Jurkat, Clone E6-1 (cell line): ENCODE measurements around the gene CXCL3. TPM values are rescaled to one million over a fixed set of nuclear protein-coding genes. Genes with fewer than 3 reads are reported as not detected.
"Not testable (repeated sequence)": the region's sequence is repeated elsewhere in the genome, so short reads cannot be mapped to it uniquely, and the experiment has no call there.

ENCODE experiments used
- DNase-seq: peaks from one replicate; pipeline ENCODE4 v3.0.0-alpha.2; 2011; ENCODE audit warnings: low read depth, low spot score
- H3K4me3 ChIP-seq: 2 replicates; pipeline ENCODE4 v1.5.1; 2011; ENCODE audit warnings: mild to moderate bottlenecking, low read length, control low read depth, moderate library complexity
- polyA plus RNA-seq: library from polyadenylated mRNA; unstranded; fragments of >200 nt; gene quantifications from one replicate; pipeline ENCODE4 v1.2.1, GENCODE V29; 2012; ENCODE audit warnings: missing spikeins; ENCODE audit not compliant: insufficient read length, insufficient read depth

CXCL3 gene
- polyA plus RNA-seq: not detected

GRCh38 chr4:74038425-74039314, at the start of gene CXCL3:
Gene CXCL3 (minus strand): TSS chr4:74038689. CDS start chr4:74038611, 78 bp downstream.
- DNase-seq: no peak
- H3K4me3 ChIP-seq: peak within 1 kb of the TSS; percentile 72

- no peak overlapping the region for H3K4me3 ChIP-seq
- no peak for DNase-seq
Observed at GRCh38 chr4:74087481-74087880, 49.0 kb upstream of the CXCL3 start.

- no peak for DNase-seq
- H3K4me3 ChIP-seq: no peak overlapping the region
Observed at GRCh38 chr4:74085669-74086068, 47.2 kb upstream of the CXCL3 start.

- H3K4me3 ChIP-seq: no peak overlapping the region
- DNase-seq: no peak
Observed at GRCh38 chr4:74084984-74085383, 46.5 kb upstream of the CXCL3 start.

- H3K4me3 ChIP-seq: no peak overlapping the region
- DNase-seq: no peak
Observed at GRCh38 chr4:74083546-74083945, 45.1 kb upstream of the CXCL3 start.

- H3K4me3 ChIP-seq: no peak overlapping the region
- DNase-seq: no peak
Observed at GRCh38 chr4:74081035-74081434, 42.5 kb upstream of the CXCL3 start.

GRCh38 chr4:74080351-74080750, 41.9 kb upstream of the CXCL3 start:
- DNase-seq, H3K4me3 ChIP-seq: not testable (repeated sequence)

- not testable (repeated sequence) for H3K4me3 ChIP-seq, DNase-seq
Observed at GRCh38 chr4:74079024-74079423, 40.5 kb upstream of the CXCL3 start.

GRCh38 chr4:74073358-74073757, 34.9 kb upstream of the CXCL3 start:
- no peak for DNase-seq
- no peak overlapping the region for H3K4me3 ChIP-seq

GRCh38 chr4:74072739-74073138, 34.2 kb upstream of the CXCL3 start:
- no peak overlapping the region for H3K4me3 ChIP-seq
- no peak for DNase-seq

GRCh38 chr4:74067586-74067985, 29.1 kb upstream of the CXCL3 start:
- no peak for DNase-seq
- H3K4me3 ChIP-seq: no peak overlapping the region

- no peak overlapping the region for H3K4me3 ChIP-seq
- no peak for DNase-seq
Observed at GRCh38 chr4:74066232-74066631, 27.7 kb upstream of the CXCL3 start.

- DNase-seq: no peak
Observed at GRCh38 chr4:74065115-74065642, 26.7 kb upstream of the CXCL3 start.

GRCh38 chr4:74063859-74064258, 25.4 kb upstream of the CXCL3 start:
- no peak for DNase-seq
- no peak overlapping the region for H3K4me3 ChIP-seq

More at GRCh38 chr4:74065115-74065642, 26.7 kb upstream of the CXCL3 start:
- no peak overlapping the region for H3K4me3 ChIP-seq

- DNase-seq: no peak
Observed at GRCh38 chr4:74062953-74063352, 24.5 kb upstream of the CXCL3 start.

GRCh38 chr4:74061430-74061829, 22.9 kb upstream of the CXCL3 start:
- H3K4me3 ChIP-seq: no peak overlapping the region
- DNase-seq: no peak

More at GRCh38 chr4:74062953-74063352, 24.5 kb upstream of the CXCL3 start:
- H3K4me3 ChIP-seq: no peak overlapping the region

GRCh38 chr4:74059161-74059829, 20.8 kb upstream of the CXCL3 start:
- no peak for DNase-seq

GRCh38 chr4:74058048-74058651, 19.7 kb upstream of the CXCL3 start:
- H3K4me3 ChIP-seq: no peak overlapping the region
- DNase-seq: no peak

More at GRCh38 chr4:74059161-74059829, 20.8 kb upstream of the CXCL3 start:
- no peak overlapping the region for H3K4me3 ChIP-seq

- H3K4me3 ChIP-seq: no peak overlapping the region
- DNase-seq: no peak
Observed at GRCh38 chr4:74057588-74057987, 19.1 kb upstream of the CXCL3 start.
